ENCODE data around the gene SLC2A5. TPM values are rescaled to one million over a fixed set of nuclear protein-coding genes. Genes with fewer than 3 reads are reported as not detected.
A peak's percentile ranks its signal among the peaks of the same experiment; 100 is the strongest.

SLC2A5 gene
- total and polyA plus RNA-seq, 9 of the 15 experiments (the other 6 are each of a cell fraction or from before 2014, with no cell fraction given): 0.08 TPM; not detected in 8

GRCh38 chr1:8987881-8988617 lies 81.4 kb downstream of the SLC2A5 start (continued):
- no peak for TF ChIP-seq NR2F6 (CRISPR knock-in tag; IDR thresholded peaks at IDR 0.05)
- TF ChIP-seq KLF16 (IDR thresholded peaks at IDR 0.05): peak; percentile 48; the same call in 1 of the 2 replicates
- TF ChIP-seq, protein P1, sequence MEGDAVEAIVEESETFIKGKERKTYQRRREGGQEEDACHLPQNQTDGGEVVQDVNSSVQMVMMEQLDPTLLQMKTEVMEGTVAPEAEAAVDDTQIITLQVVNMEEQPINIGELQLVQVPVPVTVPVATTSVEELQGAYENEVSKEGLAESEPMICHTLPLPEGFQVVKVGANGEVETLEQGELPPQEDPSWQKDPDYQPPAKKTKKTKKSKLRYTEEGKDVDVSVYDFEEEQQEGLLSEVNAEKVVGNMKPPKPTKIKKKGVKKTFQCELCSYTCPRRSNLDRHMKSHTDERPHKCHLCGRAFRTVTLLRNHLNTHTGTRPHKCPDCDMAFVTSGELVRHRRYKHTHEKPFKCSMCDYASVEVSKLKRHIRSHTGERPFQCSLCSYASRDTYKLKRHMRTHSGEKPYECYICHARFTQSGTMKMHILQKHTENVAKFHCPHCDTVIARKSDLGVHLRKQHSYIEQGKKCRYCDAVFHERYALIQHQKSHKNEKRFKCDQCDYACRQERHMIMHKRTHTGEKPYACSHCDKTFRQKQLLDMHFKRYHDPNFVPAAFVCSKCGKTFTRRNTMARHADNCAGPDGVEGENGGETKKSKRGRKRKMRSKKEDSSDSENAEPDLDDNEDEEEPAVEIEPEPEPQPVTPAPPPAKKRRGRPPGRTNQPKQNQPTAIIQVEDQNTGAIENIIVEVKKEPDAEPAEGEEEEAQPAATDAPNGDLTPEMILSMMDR (IDR thresholded peaks at IDR 0.05 in 2 of 3, conservative IDR thresholded peaks at IDR 0.05 in 1 of 3; ENCODE audit: insufficient read depth in 2 of 3, low read depth in 1 of 3, low read length in 3 of 3): peak; percentile 87 to 97 (median 91)
- TF ChIP-seq RAD21 (CRISPR knock-in tag; conservative IDR thresholded peaks at IDR 0.05 in 1 of 2, IDR thresholded peaks at IDR 0.05 in 1 of 2): peak; percentile 56 to 79
- TF ChIP-seq, protein P2, sequence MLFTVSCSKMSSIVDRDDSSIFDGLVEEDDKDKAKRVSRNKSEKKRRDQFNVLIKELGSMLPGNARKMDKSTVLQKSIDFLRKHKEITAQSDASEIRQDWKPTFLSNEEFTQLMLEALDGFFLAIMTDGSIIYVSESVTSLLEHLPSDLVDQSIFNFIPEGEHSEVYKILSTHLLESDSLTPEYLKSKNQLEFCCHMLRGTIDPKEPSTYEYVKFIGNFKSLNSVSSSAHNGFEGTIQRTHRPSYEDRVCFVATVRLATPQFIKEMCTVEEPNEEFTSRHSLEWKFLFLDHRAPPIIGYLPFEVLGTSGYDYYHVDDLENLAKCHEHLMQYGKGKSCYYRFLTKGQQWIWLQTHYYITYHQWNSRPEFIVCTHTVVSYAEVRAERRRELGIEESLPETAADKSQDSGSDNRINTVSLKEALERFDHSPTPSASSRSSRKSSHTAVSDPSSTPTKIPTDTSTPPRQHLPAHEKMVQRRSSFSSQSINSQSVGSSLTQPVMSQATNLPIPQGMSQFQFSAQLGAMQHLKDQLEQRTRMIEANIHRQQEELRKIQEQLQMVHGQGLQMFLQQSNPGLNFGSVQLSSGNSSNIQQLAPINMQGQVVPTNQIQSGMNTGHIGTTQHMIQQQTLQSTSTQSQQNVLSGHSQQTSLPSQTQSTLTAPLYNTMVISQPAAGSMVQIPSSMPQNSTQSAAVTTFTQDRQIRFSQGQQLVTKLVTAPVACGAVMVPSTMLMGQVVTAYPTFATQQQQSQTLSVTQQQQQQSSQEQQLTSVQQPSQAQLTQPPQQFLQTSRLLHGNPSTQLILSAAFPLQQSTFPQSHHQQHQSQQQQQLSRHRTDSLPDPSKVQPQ (CRISPR knock-in tag; IDR thresholded peaks at IDR 0.05; ENCODE audit: borderline replicate concordance): no peak
- TF ChIP-seq FOXA3 (CRISPR knock-in tag; conservative IDR thresholded peaks at IDR 0.05 in 1 of 2, IDR thresholded peaks at IDR 0.05 in 1 of 2): no peak
- TF ChIP-seq, protein P3, sequence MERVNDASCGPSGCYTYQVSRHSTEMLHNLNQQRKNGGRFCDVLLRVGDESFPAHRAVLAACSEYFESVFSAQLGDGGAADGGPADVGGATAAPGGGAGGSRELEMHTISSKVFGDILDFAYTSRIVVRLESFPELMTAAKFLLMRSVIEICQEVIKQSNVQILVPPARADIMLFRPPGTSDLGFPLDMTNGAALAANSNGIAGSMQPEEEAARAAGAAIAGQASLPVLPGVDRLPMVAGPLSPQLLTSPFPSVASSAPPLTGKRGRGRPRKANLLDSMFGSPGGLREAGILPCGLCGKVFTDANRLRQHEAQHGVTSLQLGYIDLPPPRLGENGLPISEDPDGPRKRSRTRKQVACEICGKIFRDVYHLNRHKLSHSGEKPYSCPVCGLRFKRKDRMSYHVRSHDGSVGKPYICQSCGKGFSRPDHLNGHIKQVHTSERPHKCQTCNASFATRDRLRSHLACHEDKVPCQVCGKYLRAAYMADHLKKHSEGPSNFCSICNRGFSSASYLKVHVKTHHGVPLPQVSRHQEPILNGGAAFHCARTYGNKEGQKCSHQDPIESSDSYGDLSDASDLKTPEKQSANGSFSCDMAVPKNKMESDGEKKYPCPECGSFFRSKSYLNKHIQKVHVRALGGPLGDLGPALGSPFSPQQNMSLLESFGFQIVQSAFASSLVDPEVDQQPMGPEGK (CRISPR knock-in tag; IDR thresholded peaks at IDR 0.05; ENCODE audit: borderline replicate concordance): no peak
- TF ChIP-seq ZFP36 (IDR thresholded peaks at IDR 0.05; ENCODE audit: low read depth, low read length, partially characterized antibody): no peak
- no peak for TF ChIP-seq LCOR (CRISPR knock-in tag; IDR thresholded peaks at IDR 0.05)
- peak; percentile 80 for TF ChIP-seq SMC3 (conservative IDR thresholded peaks at IDR 0.05; ENCODE audit: insufficient read depth, low read depth, low read length)
- no peak for TF ChIP-seq ZC3H11A (IDR thresholded peaks at IDR 0.05; ENCODE audit: low read depth, low read length)
